GM12873 (cell line): ENCODE measurements around the gene MPST.

Experiments
- CTCF ChIP-seq: IDR thresholded peaks from 2 replicates; pipeline ENCODE4 v1.5.1; 2012; ENCODE audit warnings: low read depth, mild to moderate bottlenecking, moderate library complexity, low read length, control low read depth; ENCODE audit not compliant: insufficient read depth; ENCODE audit errors: missing control alignments

Gene MPST

GRCh38 chr22:37014415-37014806, 5.1 kb upstream of the MPST start:
- no peak for TF ChIP-seq CTCF

DNA sequence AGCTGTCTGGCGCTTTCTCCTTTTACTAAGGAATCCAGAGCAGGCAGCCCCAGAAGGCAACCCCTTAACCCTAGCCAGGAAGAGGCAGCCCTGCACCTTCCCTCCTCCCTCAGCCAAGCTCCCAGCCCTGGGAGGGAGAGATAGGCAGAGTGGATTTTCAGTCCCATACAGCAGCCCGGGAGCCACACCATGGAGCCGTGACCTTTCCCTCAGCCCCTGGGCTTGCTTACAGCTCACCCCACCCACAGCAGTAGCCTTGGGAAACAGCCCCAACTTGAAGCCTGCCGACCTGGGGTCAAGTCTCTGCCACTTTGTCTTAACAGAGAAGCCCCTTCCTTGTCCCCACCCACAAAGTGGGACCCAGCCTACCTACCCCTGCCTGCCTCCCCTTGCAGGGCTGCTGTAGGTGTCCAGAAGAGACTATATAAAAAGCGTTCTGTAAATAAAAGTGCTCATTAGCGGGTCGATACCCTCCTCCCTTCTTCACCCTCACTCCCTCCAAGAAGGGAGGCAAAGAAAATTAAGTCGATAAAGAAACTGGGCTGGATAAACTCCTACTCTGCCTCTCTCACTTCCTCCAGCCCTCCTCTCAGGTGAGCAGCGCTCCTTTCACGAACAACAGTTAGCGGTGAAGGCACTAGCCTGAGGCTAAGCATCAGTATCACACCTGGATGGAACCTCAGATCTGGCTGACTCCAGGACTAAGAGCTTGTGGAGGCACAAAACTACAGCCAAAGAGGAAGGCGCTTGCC, 4.5 kb upstream of the MPST start:
- no peak for TF ChIP-seq CTCF

DNA sequence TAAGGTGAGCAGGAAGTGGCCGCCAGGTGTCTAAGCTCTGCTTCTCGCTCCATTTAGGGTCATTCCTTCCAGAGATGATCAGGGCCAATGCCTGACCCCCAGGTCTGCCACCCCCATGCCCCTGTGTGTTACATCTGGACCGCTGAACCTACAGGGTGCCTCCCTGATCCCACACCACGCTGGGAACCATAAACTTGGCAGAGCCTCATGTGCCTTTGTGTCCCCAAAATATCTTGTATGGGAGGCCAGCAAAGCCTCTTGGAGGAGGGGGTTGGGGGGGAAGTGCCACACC, 4.0 kb upstream of the MPST start:
- no peak for TF ChIP-seq CTCF

- TF ChIP-seq CTCF = no peak
These were observed 3.2 kb upstream of the MPST start for GRCh38 chr22:37016134-37016910.

DNA sequence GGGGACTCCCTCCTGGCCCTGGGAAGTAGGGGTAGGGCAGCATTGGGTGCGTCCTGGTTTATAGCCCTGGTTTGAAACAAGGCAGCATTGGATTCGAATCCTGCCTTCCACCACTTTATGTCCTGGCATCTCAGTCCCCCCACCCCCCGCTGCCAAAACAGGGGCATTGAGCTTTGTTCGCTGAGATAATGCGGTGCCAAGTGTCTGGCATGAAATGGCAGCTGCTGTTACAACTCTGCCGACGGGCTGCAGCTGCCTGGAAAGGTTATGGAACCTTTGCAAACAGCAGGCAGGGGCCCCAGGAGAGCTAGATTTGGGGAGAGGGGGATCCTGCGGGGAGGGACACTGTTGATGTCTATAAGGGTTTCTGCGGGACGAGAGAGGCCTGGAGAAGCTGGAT, 2.2 kb upstream of the MPST start:
- no peak for TF ChIP-seq CTCF

- TF ChIP-seq CTCF = no peak
These were observed 1.3 kb upstream of the MPST start for GRCh38 chr22:37018086-37018814.

GRCh38 chr22:37018815-37019308, 680 bp upstream of the MPST start:
- TF ChIP-seq CTCF = no peak
